ENCODE results near the gene FAM114A1.

GRCh38 chr4:38872620-38873019 is 5.0 kb downstream of the FAM114A1 start:
- TF ChIP-seq CTCF (IDR thresholded peaks at IDR 0.05; ENCODE audit: poor library complexity): no peak
- no peak for TF ChIP-seq EZH2 (IDR thresholded peaks at IDR 0.05; ENCODE audit: borderline replicate concordance)
